ENCODE data around the gene NDUFAB1.

NDUFAB1 gene

DNA sequence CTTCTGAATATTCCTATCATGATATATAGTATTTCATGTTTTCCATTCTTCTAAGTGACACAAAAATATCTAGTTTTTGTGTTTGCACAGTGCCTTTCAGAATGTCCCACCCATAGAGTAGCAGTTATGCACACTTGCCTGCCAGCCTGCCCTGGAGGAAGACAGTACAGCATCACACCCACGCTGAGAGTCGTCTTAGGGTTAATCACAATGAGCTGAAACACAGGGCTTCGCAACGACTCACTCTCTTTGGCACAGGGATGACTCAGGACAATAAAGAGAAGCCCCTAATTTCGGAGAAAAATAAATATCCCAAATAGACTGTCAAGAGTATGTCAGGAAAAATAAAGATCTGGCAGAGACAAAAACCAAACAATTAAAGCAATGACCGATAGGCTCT, 11.6 kb upstream of the NDUFAB1 start:
- peak; percentile 45 for DNase-seq (ENCODE audit: low read depth)
- no peak overlapping the region for H3K4me3 ChIP-seq (ENCODE audit: low read length)
- TF ChIP-seq, protein P1, sequence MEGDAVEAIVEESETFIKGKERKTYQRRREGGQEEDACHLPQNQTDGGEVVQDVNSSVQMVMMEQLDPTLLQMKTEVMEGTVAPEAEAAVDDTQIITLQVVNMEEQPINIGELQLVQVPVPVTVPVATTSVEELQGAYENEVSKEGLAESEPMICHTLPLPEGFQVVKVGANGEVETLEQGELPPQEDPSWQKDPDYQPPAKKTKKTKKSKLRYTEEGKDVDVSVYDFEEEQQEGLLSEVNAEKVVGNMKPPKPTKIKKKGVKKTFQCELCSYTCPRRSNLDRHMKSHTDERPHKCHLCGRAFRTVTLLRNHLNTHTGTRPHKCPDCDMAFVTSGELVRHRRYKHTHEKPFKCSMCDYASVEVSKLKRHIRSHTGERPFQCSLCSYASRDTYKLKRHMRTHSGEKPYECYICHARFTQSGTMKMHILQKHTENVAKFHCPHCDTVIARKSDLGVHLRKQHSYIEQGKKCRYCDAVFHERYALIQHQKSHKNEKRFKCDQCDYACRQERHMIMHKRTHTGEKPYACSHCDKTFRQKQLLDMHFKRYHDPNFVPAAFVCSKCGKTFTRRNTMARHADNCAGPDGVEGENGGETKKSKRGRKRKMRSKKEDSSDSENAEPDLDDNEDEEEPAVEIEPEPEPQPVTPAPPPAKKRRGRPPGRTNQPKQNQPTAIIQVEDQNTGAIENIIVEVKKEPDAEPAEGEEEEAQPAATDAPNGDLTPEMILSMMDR (IDR thresholded peaks at IDR 0.05; ENCODE audit: insufficient read depth, low read depth, low read length, missing control alignments): no peak

- TF ChIP-seq, protein P1 (IDR thresholded peaks at IDR 0.05; ENCODE audit: insufficient read depth, low read depth, low read length, missing control alignments): no peak
- H3K4me3 ChIP-seq (ENCODE audit: low read length): no peak overlapping the region
- peak; percentile 39 for DNase-seq (ENCODE audit: low read depth)
Observed at GRCh38 chr16:23597003-23597756, 1.1 kb upstream of the NDUFAB1 start.

DNA sequence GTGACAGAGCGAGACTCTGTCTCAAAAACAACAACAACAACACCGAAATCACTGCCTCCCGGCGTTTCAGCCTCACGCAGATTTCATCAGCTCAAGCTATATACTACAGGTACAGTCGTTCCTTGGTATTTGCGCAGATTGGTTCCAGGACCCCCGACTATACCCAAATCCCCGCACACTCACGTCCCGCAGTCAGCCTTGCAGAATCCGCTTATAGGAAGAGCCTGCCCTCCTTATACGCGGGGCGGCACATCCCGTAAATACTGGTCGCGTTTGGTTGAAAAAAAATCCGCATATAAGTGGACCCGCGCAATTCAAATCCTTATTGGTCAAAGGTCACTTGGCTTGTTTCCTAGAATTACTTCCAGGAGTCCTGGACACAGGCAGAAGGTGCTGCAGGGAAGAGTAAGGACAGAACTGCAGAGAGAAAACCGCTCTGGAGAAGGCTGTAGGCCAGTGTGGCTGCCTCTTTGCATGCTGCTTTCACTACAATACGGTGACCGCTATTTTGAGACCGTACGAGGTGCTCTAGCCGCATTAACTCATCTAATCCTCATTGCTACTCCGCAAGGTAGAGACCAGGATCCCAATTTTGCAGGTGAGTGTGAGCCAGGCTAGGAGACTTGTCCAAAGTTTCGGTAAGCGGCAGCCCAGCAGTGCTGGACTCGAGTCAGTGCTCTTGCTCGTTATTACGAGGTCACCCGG, 718 bp downstream of the NDUFAB1 start:
- DNase-seq (ENCODE audit: low read depth): no peak
- TF ChIP-seq, protein P1 (IDR thresholded peaks at IDR 0.05; ENCODE audit: insufficient read depth, low read depth, low read length, missing control alignments): no peak
- peak overlapping the region; percentile 91 for H3K4me3 ChIP-seq (ENCODE audit: low read length)

DNA sequence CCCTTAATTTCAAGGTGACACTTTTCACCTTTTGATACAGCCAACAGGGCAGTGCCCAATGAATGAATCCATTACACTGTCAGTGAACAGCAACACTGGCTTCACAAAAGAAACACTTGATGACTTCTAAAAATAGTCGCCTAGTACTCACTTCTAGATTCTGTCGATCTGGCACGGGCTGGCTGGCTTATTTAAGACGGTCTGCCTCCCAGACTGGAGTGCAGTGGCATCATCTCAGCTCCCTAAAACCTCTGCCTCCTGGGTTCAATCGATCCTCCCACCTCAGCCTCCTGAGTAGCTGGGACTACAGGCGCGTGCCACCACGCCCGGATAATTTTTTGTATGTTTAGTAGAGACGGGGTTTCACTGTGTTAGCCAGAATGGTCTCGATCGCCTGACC, 1.9 kb downstream of the NDUFAB1 start:
- no peak for DNase-seq (ENCODE audit: low read depth)
- TF ChIP-seq, protein P1 (IDR thresholded peaks at IDR 0.05; ENCODE audit: insufficient read depth, low read depth, low read length, missing control alignments): no peak
- no peak overlapping the region for H3K4me3 ChIP-seq (ENCODE audit: low read length)

GRCh38 chr16:23590181-23590580, 5.9 kb downstream of the NDUFAB1 start:
- H3K4me3 ChIP-seq (ENCODE audit: low read length): no peak overlapping the region
- TF ChIP-seq, protein P1 (IDR thresholded peaks at IDR 0.05; ENCODE audit: insufficient read depth, low read depth, low read length, missing control alignments): no peak
- DNase-seq (ENCODE audit: low read depth): no peak

DNA sequence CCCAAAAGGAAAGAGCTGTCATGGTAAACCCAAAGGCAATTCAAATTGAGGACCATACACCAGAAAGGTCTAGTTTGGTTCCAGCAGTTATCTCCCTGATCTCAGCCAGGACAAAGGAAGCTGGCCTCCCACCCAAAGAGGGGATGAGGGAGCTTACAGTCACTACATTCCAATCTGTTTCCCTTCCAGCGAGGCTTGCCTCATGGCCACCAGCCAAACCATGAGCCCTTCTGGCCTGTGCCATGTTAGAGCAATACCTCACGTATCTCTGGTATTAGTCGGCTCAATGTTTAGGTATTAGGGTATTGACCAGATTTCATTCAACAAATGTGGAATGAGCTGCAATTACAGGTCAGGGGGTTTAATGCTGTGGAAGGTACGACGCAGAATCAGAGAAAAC, 8.4 kb downstream of the NDUFAB1 start:
- TF ChIP-seq, protein P1 (IDR thresholded peaks at IDR 0.05; ENCODE audit: insufficient read depth, low read depth, low read length, missing control alignments): no peak
- H3K4me3 ChIP-seq (ENCODE audit: low read length): no peak overlapping the region
- DNase-seq (ENCODE audit: low read depth): no peak
